GM12891 (cell line): ENCODE data around the gene AHCYL1.

Experiments used
- PAX5 ChIP-seq: IDR thresholded peaks from 2 replicates; pipeline ENCODE4 v1.6.1; 2011; ENCODE audit warnings: low read length, moderate library complexity, mild to moderate bottlenecking; ENCODE audit not compliant: insufficient read depth, severe bottlenecking
- POLR2A ChIP-seq: IDR thresholded peaks from 2 replicates; pipeline ENCODE4 v1.6.1; 2011; ENCODE audit warnings: low read depth, low read length, control low read depth
- POLR2AphosphoS5 ChIP-seq: IDR thresholded peaks from 2 replicates; pipeline ENCODE4 v1.6.1; 2011; ENCODE audit warnings: low read depth, low read length, control low read depth
- POU2F2 ChIP-seq: IDR thresholded peaks from 2 replicates; pipeline ENCODE4 v1.6.1; 2011; ENCODE audit warnings: low read depth, mild to moderate bottlenecking, control low read depth, low read length, moderate library complexity
- TAF1 ChIP-seq: IDR thresholded peaks from 2 replicates; pipeline ENCODE4 v1.6.1; 2011; ENCODE audit warnings: low read depth, low read length, control low read depth

DNA sequence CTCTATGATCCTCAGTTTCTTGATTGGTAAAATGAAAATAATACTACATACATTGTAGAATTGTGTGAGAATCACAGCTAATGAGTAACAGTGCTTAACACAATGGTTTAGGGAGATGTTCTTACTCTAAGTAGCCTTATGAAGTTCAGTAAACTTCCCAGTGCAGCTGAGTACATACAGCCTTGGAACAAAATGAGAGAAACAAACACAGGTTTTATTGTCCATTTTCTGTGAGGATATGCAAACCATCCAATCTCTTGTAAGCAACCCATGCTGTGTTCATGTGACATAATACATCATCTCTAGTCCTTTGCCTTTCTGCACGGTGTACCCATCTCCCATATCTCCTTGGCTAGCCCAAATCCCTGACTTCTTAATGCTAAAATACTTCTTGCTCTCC, 35.2 kb downstream of the AHCYL1 start:
- no peak for TF ChIP-seq POLR2A
- no peak for TF ChIP-seq POLR2AphosphoS5
- TF ChIP-seq POU2F2, result no peak
- TF ChIP-seq TAF1, result no peak
- TF ChIP-seq PAX5, result no peak
